DOHH2 (cell line): ENCODE measurements around the gene GNPTAB.

ENCODE experiments used
- H3F3A ChIP-seq: fragments of 200-600 bp; sonication (generic), shearing (Covaris generic); 2 replicates; pipeline ENCODE4 v1.6.0; 2016; ENCODE audit warnings: antibody characterized with exemption, mild to moderate bottlenecking; ENCODE audit not compliant: control insufficient read depth, insufficient read depth
- H3K27ac ChIP-seq: fragments of 200-600 bp; sonication (generic); 2 replicates; pipeline ENCODE4 v1.5.1; 2014; ENCODE audit warnings: low read depth, mild to moderate bottlenecking, low read length, moderate library complexity
- H3K27me3 ChIP-seq: fragments of 200-600 bp; sonication (generic); 2 replicates; pipeline ENCODE4 v1.6.1; 2014; ENCODE audit warnings: mild to moderate bottlenecking, low read length, mixed read lengths; ENCODE audit not compliant: control insufficient read depth
- H3K36me3 ChIP-seq: fragments of 200-600 bp; sonication (generic); 2 replicates; pipeline ENCODE4 v1.6.1; 2014; ENCODE audit warnings: mild to moderate bottlenecking, low read length, moderate library complexity, mixed read lengths; ENCODE audit not compliant: control insufficient read depth
- H3K4me1 ChIP-seq: fragments of 200-600 bp; sonication (generic); 2 replicates; pipeline ENCODE4 v1.6.1; 2014; ENCODE audit warnings: mild to moderate bottlenecking, low read length, mixed read lengths; ENCODE audit not compliant: control insufficient read depth
- H3K4me2 ChIP-seq: fragments of 200-600 bp; sonication (generic); 2 replicates; pipeline ENCODE4 v1.6.0; 2014; ENCODE audit warnings: mild to moderate bottlenecking, low read length, moderate library complexity
- H3K4me3 ChIP-seq: fragments of 200-600 bp; sonication (generic); 2 replicates; pipeline ENCODE4 v1.5.1; 2014; ENCODE audit warnings: mild to moderate bottlenecking, low read length, mixed read lengths
- H3K79me2 ChIP-seq: fragments of 200-600 bp; sonication (generic); 2 replicates; pipeline ENCODE4 v1.6.1; 2014; ENCODE audit warnings: mild to moderate bottlenecking, low read length, mixed read lengths; ENCODE audit not compliant: control insufficient read depth
- H3K9me2 ChIP-seq: fragments of 200-600 bp; sonication (generic); replicated peaks from 2 replicates; pipeline ENCODE4 v1.6.1; 2014; ENCODE audit warnings: mild to moderate bottlenecking, low read length, mixed read lengths; ENCODE audit not compliant: control insufficient read depth
- H3K9me3 ChIP-seq: fragments of 200-600 bp; sonication (generic); 2 replicates; pipeline ENCODE4 v1.6.1; 2014; ENCODE audit warnings: antibody characterized with exemption, low read length, mixed read lengths; ENCODE audit not compliant: control insufficient read depth, insufficient read depth
- H4K20me1 ChIP-seq: fragments of 200-600 bp; sonication (generic); 2 replicates; pipeline ENCODE4 v1.6.0; 2014; ENCODE audit warnings: low read depth, mild to moderate bottlenecking, antibody characterized with exemption, low read length, moderate library complexity; ENCODE audit not compliant: control insufficient read depth, insufficient read depth
- EZH2phosphoT487 ChIP-seq: fragments of 200-600 bp; sonication (generic); IDR thresholded peaks from 2 replicates; pipeline ENCODE4 v1.6.1; 2017; ENCODE audit warnings: borderline replicate concordance, mild to moderate bottlenecking, antibody characterized with exemption, low read length, moderate library complexity, mixed read lengths
- TF ChIP-seq, protein P1 (sequence below): fragments of 200-600 bp; sonication (generic); IDR thresholded peaks from one replicate; pipeline ENCODE4 v1.5.1; 2014; ENCODE audit warnings: antibody characterized with exemption, mild to moderate bottlenecking, low read depth, low read length; ENCODE audit not compliant: poor library complexity, severe bottlenecking

The GNPTAB gene

DNA sequence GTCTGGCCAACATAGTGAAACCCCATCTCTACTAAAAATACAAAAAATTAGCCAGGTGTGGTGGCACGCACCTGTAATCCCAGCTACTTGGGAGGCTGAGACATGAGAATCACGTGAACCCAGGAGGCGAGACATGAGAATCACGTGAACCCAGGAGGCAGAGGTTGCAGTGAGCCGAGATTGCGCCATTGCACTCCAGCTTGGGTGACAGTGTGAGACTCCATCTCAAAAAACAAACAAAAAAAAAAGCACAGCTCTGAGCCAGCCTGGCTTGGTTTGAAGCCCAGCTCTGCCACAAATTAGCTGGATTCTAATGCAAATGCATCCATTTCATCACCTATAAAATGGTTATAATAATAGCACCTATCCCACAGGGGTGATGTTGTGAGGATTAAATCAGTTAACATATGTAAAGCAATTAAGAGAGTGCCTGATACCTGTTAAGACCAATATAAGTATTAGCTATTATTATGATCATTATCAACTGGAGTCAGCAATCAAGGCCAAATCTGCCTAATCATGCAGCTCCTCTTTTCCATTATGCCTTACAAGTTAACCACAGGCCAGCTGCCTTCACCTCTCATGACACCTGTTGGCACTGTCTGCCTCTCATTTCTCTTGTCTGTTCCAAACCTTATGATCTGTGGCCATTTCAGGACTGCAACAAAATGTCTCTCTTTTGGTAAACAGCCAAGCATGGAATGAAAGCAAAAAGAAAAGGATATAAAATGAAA, 2.1 kb downstream of the GNPTAB start:
- Histone ChIP-seq H3K9me3 (no peaks in the 10 kb centered on the region), H3K79me2 (peaks cover 48% of the 10 kb centered on the region), H4K20me1 (no peaks in the 10 kb centered on the region), H3K4me1 (peaks cover 47% of the 10 kb centered on the region), H3K4me3 (peak overlapping the region; percentile 96), H3K27ac (no peak overlapping the region), H3K4me2 (peak overlapping the region; percentile 92), H3F3A (no peaks in the 10 kb centered on the region), H3K9me2 (no peaks in the 10 kb centered on the region), H3K36me3 (0 out of 2 replicates have a peak, but pooled peaks cover 3% of the 10 kb centered on the region), H3K27me3 (no peaks in the 10 kb centered on the region)
- no peak for TF ChIP-seq EZH2phosphoT487
- TF ChIP-seq, protein P1, sequence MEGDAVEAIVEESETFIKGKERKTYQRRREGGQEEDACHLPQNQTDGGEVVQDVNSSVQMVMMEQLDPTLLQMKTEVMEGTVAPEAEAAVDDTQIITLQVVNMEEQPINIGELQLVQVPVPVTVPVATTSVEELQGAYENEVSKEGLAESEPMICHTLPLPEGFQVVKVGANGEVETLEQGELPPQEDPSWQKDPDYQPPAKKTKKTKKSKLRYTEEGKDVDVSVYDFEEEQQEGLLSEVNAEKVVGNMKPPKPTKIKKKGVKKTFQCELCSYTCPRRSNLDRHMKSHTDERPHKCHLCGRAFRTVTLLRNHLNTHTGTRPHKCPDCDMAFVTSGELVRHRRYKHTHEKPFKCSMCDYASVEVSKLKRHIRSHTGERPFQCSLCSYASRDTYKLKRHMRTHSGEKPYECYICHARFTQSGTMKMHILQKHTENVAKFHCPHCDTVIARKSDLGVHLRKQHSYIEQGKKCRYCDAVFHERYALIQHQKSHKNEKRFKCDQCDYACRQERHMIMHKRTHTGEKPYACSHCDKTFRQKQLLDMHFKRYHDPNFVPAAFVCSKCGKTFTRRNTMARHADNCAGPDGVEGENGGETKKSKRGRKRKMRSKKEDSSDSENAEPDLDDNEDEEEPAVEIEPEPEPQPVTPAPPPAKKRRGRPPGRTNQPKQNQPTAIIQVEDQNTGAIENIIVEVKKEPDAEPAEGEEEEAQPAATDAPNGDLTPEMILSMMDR: no peak

DNA sequence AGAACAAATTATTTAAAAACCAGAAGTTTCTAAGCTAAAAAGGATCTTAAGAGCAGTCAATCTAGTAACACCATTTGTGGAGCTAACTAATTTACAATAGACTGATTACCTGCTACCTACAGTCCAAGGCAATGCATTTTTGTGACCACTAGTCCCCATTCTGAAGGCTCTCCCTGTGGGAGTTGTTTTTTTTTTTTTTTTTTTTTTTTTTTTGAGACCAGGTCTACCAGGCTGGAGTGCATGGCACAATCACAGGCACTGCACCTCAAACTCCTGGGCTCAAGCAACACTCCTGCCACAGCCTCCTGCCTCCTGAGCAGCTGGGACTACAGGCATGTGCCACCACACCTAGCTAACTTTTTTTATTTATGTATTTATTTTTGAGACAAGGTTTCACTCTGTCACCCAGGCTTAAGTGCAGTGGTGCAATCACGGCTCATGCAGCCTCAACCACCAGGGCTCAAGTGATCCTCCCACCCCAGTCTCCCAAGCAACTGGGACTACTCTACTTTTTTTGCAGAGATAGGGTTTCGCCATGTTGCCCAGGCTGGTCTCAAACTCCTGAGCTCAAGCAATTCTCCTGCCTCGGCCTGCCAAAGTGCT, 3.9 kb downstream of the GNPTAB start:
- Histone ChIP-seq H3K36me3 (0 out of 2 replicates have a peak, but pooled peaks cover 3% of the 10 kb centered on the region), H3K4me1 (peaks cover 59% of the 10 kb centered on the region), H3K9me2 (no peaks in the 10 kb centered on the region), H3K79me2 (peaks cover 51% of the 10 kb centered on the region), H3K9me3 (no peaks in the 10 kb centered on the region), H3F3A (no peaks in the 10 kb centered on the region), H3K4me3 (no peak overlapping the region), H3K27me3 (no peaks in the 10 kb centered on the region), H3K27ac (no peak overlapping the region), H4K20me1 (no peaks in the 10 kb centered on the region), H3K4me2 (no peak overlapping the region)
- TF ChIP-seq, protein P1: no peak
- TF ChIP-seq EZH2phosphoT487: no peak

DNA sequence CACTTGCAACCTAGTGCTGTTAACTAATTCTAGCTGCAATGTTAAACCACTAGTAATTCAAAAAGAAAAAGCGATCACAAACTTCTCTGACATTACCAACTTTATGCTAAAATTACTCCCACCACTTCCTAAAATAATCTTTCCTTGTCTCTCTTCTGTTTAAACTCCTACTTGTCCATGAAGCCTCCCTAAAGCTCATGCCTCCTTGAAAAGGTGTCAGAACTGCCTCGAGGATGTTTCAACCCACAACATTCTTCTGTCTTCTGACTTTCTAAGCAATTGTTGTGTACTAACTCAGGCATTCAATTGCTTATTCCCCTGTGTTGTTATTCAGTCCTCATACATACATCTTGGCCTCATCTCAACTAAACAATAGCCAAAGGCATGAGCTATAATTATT, 5.9 kb downstream of the GNPTAB start:
- H4K20me1 ChIP-seq: no peaks in the 10 kb centered on the region
- H3K36me3 ChIP-seq: 0 out of 2 replicates have a peak, but pooled peaks cover 3% of the 10 kb centered on the region
- no peaks in the 10 kb centered on the region for H3K9me3 ChIP-seq
- peaks cover 50% of the 10 kb centered on the region for H3K4me1 ChIP-seq
- no peaks in the 10 kb centered on the region for H3F3A ChIP-seq
- no peaks in the 10 kb centered on the region for H3K9me2 ChIP-seq
- H3K27ac ChIP-seq: no peak overlapping the region
- H3K4me3 ChIP-seq: no peak overlapping the region
- no peak overlapping the region for H3K4me2 ChIP-seq
- peaks cover 53% of the 10 kb centered on the region for H3K79me2 ChIP-seq
- H3K27me3 ChIP-seq: no peaks in the 10 kb centered on the region
- TF ChIP-seq, protein P1: no peak
- no peak for TF ChIP-seq EZH2phosphoT487
